Measurements from ENCODE around the gene FBLN5.

DNA sequence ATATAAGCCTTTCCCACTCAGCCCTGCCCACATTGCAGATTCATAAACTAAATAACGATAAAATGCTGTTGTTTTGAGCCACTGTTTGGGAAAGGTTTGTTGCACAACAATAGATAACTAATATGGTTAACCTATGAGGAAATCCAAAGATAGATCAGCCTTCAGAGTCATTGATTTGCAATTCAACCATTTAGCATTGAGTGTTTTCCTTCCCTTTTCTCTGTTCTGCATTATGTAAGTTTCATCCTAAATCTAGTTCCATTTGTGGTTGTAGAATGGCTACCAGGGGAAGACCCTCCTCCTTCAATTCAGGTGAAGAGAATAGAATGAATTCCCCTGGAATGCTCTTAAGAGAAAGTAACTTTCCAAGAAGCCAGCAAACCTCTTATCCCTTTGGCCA is 99.8 kb downstream of the FBLN5 start:
- TF ChIP-seq CTCF (IDR thresholded peaks at IDR 0.05 in 2 of 3, conservative IDR thresholded peaks at IDR 0.05 in 1 of 3; ENCODE audit: borderline replicate concordance in 1 of 3, insufficient read depth in 1 of 3, low read depth in 2 of 3, low read length in 2 of 3) (no peak), POLR2A (IDR thresholded peaks at IDR 0.05; ENCODE audit: borderline replicate concordance, extremely low read depth, insufficient read depth, insufficient read length) (no peak), EZH2phosphoT487 (IDR thresholded peaks at IDR 0.05; ENCODE audit: borderline replicate concordance) (no peak), POLR2AphosphoS5 (IDR thresholded peaks at IDR 0.05; ENCODE audit: low read depth, low read length) (no peak), SP1 (IDR thresholded peaks at IDR 0.05; ENCODE audit: low read depth) (no peak), ELF1 (IDR thresholded peaks at IDR 0.05; ENCODE audit: borderline replicate concordance, low read depth) (no peak), ZNF274 (IDR thresholded peaks at IDR 0.05; ENCODE audit: low read depth, low read length) (no peak), EZH2 (IDR thresholded peaks at IDR 0.05) (no peak), ATF3 (IDR thresholded peaks at IDR 0.05) (no peak), RAD21 (IDR thresholded peaks at IDR 0.05; ENCODE audit: low read depth) (no peak), CEBPB (IDR thresholded peaks at IDR 0.05; ENCODE audit: low read depth) (no peak)
